HG02870 (cell line): ENCODE measurements around the gene CFDP1.

Source experiments
- ATAC-seq: cut with Tn5 transposase; IDR thresholded peaks from one replicate; pipeline ENCODE4 v1.9.1; 2021; ENCODE audit warnings: mild to moderate bottlenecking, moderate library complexity; ENCODE audit not compliant: unreplicated experiment

CFDP1 gene

DNA sequence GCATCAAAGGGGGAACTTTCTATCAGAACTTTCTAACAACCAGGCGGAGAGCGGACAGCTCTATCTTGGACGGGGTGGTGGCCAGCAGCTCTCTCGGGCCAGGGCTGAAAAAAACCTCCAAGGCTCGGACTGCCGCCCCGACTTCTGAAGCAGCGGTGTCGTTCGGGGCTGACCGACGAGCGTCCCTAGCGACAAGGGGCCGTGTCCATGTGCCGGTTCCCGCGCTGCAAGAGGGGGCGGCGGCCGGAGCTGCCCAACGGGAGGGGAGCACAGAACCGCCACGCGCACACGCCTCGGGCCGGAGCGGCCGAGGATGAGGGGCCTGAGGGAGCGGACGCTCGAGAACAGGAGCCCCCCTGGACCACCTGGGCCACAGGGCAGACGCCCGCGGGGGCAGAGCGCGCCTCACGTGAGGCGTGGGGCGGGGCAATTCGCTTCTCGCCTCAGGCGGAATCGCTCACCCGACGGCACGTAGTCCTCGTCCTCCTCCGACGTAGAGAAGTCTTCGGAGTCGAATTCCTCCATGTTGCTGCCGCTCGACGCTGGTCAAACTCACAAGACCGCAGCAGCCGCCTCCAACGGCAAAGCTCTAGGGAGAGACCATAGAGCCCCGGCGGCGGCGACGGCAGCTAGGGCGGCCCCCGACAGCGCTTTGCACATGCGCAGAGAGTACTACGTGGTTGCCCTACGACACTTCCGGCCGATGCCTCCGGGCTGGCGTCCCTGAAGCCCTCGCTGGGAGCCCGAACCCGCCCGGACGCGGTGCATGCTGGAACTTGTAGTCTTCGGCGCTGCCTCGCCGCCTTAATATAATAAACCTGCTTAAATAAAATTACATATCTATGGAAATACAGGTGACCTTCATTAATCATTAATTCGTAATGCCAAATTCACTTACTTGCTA is at the start of gene CFDP1:
Gene CFDP1 (minus strand): TSS at position 676 of the 904 bp plus-strand sequence. CDS start 151 bp downstream, at position 525.
- peak; percentile 86 for ATAC-seq

DNA sequence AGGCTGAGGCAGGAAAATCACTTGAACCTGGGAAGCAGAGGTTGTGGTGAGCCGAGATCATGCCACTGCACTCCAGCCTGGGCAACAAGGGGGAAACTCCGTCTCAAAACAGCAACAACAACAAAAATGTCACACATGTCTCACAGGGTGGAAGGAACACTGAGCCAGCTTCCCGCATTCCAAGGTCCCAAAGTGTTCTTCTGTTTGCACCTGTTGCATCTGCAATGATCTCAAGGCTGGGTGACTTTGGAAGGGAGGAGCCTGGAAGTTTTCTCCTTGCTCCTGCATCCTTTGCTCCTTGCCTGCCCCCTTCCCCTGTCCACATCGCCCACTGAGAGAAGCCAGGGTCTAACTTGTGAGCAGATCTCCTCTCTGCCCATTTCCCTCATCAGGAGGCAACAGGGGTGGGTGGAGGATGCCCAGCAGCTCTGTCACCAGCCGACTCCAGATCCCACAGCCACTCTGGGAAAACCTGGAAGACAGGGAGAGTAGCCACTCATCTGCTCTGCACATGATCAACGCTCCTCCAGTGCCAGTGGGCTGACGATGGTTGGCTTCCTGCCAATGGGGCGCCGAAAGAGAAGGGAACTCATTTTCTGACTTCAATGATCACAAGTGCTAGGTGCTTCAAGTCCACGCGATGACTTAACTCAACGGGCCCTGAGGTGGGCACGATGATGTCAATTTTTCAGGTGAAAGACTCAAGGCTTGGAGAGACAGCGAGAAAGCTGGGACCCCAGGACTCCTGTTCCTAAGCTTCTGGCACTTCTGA is 49.3 kb upstream of the CFDP1 start:
- ATAC-seq, result no peak

DNA sequence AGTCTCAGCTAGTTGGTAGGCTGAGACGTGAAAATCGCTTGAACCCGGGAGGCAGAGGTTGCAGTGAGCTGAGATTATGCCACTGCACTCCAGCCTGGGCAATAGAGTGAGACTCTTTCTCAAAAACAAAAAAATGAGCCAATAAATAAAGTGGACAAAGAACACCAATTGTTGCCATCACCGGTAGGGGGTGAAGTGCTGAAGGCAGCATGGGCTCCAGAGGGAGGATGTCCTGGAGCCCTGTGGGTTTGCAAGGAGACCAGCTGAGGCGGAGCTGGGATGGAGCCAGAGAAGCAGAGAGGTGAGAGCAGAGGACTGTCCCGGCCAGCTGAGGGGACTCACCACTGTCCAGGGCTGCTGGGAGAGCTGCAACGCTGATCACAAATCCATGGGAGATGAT is 48.2 kb upstream of the CFDP1 start:
- ATAC-seq, result no peak

DNA sequence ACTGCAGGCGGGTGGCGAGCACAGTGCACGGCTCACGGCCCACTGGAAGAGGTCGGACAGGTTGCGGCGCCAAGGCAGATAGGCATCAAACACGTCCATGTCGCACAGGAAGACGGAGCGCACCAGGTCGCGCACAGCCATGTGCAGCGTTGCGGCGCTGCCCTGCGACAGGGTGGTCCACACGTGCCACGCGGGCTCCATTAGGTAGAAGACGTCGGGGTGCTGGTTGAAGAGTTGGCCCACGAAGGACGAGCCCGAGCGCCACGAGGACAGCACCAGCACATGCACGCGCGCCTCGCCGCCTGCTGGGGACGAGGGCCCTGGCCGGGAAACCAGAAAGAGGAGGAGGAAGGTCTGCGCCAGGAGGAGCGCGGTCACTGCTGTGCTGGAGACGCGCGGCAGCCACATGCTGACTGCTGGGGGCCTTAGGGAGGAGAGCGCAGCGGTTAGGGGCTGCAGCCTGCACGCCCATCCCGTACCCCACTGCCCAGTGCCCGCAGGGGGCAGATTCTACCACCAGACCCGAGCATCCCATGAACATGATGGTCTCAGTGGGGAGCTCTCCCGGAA is 46.2 kb upstream of the CFDP1 start:
- no peak for ATAC-seq

DNA sequence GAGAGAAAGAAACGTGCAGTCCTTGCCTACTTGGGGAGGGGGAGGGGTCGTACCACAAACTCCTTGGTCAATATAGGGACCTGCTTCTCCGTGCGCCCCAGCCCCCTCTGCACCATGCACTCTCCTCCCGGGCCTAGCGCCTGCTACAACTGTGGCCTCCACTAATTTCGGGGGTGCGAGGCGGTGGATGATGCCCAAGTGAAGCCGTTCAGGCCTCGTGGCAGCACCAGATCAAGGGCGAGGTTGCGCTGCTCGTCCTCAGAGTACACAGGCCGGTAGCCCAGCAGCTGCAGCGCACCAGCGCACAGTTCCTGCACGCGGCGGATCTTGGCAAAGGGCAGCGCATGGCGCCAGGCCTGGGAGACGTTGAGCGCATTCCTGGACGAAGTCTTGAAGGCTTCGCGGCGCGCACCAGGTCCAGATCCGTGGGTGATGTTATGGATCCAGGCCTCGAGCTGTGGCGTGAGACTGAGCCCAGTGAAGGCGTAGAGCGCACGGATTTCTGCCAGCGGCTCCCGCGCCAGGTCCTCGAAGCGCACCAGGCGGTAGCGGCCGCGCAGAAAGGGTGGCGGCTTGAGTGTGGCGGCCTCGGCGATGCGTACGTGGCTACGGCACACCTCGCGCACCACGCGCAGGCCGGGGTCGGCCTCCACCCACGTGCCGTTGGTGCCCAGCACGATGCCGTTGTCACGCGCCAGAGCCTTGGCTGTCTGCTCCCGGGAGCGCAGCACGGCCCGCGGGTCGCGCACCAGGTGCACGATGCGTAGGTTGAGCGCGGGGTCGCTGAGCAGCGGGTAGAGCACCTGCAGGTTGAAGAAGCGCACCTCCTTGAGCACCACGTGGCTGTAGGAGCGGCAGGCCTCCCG is 45.4 kb upstream of the CFDP1 start:
- ATAC-seq, result no peak

DNA sequence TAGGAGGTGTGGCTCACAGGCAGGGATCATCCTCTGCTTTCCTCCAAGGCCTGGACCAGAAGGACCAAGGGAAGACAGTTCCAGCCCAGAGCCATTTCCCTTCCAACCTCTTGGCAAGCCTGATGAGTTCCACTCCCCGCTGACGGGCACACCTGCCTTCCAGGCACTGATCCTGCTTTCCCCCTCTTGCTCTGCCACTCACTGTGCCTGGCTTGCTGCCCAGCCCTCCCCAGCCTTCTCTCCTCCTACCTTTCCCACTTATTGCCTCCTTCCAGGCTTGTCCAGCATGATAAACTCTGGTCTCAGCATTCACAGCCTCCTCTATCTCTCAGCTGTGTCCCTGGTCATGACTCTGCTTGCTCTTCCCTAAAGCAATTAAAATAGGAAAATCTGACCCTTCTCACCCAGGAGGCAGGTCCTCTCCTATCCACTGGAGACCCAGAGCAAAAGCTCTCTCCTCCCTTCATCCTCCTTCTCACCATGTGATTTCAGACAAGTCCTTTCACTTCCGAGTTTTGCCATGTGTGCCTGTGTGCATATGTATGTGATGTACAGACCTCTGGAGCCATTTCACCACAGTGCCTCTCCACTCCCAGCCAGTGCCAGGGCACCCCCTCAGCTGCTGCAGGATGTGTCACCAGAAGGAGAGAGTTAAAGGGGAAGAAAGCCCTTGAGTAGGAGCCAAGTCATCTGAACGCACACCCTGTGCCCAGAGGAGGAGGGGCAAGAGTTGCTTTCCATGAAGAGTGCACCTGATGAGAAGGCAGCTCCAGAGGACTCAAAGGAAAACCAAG is 44.6 kb upstream of the CFDP1 start:
- no peak for ATAC-seq

DNA sequence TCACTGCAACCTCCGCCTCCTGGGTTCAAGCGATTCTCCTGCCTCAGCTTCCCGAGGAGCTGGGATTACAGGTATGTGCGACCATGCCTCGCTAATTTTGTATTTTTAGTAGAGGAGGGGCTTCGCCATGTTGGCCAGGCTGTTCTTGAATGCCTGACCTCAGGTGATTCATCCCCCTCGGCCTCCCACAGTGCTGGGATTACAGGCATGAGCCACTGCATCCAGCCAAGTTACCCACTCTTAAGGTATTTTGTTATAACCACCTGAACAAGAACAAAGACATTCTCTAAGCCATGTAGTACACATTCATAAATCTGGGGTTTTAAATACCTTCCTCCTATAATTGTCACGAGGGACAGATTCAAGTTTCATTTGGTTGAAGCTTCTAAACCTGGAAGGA is 43.5 kb upstream of the CFDP1 start:
- ATAC-seq, result no peak

DNA sequence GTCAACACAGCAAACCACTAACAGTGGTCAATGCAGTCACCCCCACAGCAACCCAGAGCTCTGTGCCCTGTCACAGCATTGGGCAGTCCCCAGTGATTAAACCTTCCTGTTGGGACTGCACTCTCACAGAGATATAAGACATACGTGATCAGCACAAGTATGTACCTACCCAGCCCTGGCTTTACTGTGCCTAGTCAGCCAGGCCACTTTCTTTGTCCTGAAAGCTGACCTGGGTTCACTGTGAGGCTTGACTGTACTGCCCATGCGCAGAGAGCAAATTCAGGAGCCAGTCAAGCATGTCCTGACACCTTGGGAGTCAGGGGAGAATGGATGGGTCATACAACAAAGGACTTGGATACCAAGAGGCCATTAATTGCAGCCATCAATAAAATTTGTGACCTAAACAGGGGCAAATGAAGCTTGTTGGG is 42.1 kb upstream of the CFDP1 start:
- no peak for ATAC-seq

DNA sequence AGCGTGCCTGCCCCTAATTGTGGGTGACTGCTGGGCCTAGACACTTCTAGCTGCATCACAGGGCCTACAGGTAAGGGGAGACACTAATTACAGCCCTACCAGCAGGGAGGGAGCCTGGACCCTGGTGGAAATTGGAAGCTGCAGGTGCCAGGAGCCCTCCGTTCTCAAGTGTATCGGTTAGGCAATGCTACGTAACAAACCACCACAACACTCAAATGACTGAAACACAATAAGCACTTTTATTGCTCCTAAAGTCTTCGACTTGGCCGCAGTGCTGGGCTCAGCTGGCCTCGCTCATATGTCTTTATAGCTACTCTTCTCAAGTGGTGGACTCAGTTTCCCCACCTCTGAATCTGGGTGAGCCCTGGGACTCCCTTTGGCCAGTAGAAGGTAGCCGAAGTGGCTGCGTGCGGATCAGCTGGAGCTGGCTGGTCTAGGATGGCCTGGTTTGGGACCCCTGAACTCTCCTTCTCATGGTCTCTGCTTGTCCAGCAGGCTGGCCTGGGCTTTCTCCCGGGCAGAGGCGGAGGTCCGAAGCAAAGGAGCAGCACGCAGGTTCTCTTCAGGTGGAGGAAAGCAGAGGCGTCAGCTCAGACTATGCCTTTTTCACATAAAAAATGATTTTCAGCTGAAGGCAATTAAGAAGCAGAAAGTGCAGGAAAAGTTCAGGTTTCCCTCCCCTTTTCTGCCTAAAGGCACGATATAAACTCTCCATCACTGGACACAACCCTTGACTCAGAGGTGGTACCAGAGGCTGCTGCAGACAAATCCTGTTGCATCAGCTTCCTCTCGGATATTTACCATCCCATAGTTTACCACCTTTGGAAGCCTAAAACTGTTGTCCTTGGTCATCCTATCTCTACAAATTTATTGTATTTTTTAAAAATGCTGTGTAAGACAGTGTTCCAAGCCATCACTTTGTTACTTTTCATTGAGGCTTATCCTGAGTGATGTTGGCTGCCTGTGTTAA is 39.9 kb upstream of the CFDP1 start:
- ATAC-seq, result no peak

DNA sequence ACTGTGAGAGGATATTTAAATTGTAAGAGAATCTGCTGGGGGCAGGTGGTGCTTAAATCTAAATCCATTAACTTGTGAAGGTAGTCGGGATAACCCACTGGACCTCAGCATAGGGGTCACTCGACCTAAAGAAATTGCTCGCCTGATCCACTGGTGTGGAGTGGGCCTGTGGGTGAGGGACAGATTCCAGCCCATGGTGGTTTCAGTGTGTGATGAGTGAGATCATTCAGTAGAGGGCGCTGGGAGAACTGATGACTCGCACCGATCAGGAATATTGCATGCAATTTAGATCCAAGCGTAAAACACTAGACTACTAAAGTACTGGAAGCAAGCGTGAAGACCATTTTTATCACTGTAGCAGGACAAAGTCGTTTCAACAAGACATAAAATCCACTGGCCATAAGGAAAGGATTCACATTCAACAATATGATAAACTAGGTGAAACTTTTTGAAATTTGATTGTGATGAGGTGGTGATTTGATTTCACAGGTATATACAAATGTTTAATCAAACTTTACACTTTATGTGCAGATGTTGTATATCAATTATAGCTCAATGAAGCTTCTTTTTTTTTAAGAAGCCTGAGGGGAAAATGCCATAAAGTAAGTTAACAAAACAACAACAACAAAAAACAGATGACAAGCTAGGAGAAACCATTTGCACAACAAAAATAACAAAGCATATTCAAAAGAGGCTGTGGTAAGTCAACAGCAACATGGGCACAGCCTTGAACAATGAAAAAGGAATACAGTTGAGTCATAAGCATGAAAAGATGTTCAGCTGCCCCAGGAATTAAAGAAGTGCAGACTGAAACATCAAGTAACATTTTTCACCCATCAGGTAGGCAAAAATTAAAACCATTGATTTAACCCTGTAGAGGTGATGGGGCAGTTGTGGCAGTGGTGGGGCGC is 38.7 kb upstream of the CFDP1 start:
- ATAC-seq, result peak; percentile 80

DNA sequence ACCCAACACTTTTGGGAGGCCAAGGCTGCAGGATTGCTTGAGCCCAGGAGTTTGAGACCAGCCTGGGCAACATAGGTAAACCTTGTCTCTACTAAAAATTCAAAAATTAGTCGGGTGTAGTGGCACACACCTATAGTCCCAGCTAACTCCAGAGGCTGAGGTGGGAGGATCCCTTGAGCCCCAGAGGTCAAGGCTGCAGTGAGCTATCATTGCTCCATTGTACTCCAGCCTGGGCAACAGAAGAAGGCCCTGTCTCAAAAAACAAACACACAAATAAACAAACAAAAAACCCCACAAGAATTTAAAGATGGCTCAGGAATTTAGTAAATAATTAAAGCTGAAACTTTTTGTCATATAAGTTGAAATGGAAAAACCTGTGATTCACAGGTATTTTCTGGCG is 33.5 kb upstream of the CFDP1 start:
- ATAC-seq, result no peak

DNA sequence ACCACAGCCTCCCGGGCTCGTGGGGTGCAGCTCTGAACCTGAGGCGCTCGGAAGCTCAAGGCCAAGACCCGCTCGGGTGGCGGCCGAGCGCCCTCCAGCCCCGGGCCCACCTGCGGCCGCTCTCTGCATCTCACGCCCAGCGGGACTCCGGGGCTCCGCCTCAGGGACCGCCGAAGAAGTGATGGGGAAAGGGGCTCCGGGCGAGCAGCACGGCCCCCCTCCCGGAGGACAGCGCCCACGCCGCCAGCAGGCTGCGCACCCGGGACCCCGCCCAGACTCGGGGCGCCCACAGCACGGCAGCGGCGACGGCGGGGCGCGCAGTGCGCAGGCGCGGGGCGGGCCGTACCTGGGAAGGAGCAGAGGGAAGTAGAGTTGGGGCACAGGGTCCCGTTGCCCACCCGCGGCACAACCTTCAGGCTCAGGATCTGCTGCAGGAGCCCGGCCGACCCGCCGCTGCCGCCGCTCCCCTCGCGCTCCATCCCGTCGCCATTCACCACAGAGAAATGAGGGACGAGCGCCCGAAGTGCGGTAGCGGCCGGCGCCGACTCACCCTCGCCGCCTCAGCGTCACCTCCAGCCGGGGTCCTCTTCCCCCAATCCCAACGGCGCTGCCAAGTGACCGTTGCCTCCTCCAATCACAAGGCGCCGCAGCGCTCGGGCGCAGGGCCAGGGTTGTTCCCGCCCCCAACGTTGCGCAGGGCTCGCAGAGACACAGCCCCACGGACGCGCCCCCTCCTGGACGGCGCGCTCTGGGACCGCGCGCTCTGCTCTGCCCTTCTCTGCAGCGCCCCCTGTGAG is 31.0 kb upstream of the CFDP1 start, which contains the start of gene TMEM170A:
Gene TMEM170A (minus strand): TSS at position 568 of the 797 bp plus-strand sequence. CDS start 89 bp downstream, at position 479.
- ATAC-seq, result peak; percentile 87

DNA sequence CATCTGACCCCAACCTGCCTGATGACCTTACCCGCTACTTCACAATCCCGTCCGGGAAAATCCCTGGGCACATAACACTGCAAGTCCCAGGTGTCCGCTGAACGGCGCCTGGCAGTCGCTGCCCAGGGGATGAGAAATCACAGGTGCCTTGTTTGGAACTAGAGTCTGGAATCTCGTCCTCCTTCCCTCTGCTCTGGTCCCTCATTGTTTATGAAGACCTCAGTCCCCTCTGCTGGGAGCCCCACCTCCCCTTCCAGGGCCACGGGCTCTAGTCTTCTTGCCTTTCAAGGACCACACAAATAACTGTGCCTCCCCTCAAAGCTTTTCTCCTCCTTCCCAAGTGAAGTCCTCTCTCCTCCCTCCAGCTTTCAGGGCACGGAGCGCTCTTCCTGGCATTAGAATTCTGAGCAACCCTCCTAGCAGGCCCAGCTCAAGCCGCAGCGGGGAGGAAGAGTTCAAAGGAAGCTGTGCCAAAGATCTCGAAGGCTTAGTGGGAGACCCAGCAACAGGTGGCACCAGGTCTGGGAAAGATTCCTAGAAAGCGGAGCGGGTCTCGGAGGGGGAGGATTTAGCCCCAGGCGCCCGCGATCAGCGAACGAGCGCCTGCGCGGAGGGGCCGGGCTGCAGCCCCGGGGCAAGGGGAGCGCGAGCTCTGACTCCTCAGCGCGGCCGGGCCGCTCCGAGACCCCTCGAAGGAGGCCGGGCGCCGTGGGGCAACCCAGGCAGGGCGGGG is 30.3 kb upstream of the CFDP1 start:
- ATAC-seq, result peak; percentile 13

DNA sequence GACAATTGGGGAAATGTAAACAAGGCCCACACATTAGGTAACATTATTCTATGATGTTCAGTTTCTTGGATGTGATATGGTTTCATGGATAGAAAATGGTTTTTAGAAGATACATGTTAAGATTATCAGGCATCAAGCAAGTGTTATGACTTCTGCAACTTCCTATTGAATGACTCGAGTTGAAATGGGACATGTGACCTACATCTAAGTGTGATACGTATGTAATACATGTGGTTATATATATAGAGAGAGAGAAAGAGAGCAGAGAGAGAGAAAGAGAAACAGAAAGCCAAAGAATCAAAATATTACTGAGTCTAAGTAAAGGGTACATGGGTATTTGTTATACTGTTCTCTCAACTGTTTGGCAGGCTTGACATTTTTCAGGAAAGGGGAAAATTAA is 29.5 kb upstream of the CFDP1 start:
- no peak for ATAC-seq

DNA sequence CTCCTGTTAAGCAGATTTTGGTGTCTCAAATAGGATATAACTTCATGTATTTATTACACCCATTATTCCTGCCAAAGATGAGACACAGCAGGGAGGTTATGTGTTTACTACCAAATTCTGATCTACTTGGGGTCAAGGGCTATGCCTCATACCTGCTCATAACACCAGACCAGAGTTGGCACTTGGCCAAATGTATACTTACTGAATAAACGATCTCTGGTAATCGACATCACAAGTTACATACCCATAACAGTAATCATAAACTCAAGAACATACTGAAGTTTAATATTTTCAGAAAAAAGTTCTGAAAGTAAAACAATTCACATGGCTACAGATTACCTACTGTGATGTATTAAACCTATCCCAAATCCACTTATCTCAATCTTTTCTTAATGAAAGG is 28.3 kb upstream of the CFDP1 start:
- ATAC-seq, result no peak

DNA sequence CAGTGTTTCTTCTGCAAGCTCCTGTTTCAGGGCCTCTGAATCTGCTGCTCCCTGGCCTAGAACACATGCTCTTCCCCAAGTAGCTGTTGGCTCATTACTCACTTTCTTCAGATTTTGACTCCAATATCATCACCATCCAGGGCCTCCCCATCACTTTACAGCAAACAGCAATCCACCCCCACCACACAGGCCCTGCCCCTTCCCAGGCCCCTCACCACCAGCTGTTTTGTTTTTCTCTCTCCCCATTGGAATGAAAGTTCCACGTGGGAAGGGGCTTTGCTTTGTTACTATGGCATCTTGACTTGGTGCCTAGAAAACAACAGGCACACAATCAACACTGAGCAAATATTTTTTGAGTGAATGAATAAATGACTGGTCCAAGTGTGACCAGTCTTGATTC is 27.1 kb upstream of the CFDP1 start:
- ATAC-seq, result no peak
